Naive thymus-derived CD4-positive, alpha-beta T cell (primary cell): ENCODE measurements around the gene ZNF773. TPM values are rescaled to one million over a fixed set of nuclear protein-coding genes. Genes with fewer than 3 reads are reported as not detected.
A peak's percentile ranks its signal among the peaks of the same experiment; 100 is the strongest.
"Not testable (repeated sequence)": the region's sequence is repeated elsewhere in the genome, so short reads cannot be mapped to it uniquely, and the experiment has no call there.

Experiments used
- ATAC-seq: fragments of 150-1000 bp; cut with Tn5 transposase; 2 replicates; pipeline ENCODE4 v1.10.0; 2021; ENCODE audit warnings: mild to moderate bottlenecking, moderate library complexity
- CTCF ChIA-PET: fragments of 350-600 bp; sonication (Branson Sonifier 250); formaldehyde crosslinking; loops from one replicate; lab custom pipeline; 2021; ENCODE audit warnings: antibody characterized with exemption; lab: Charles Lee
- POLR2A ChIA-PET: fragments of 350-600 bp; sonication (Branson Sonifier 250); formaldehyde crosslinking; loops from one replicate; lab custom pipeline; 2021; ENCODE audit warnings: antibody characterized with exemption, inconsistent platforms; lab: Charles Lee
- DNase-seq, 9 donors: peaks; one replicate each; pipeline versions ENCODE4 v3.0.0 to v3.0.0-alpha.2; 2020 to 2022; ENCODE audit warnings: mixed read lengths in 1 of 9
- H3K27ac ChIP-seq: one replicate; pipeline ENCODE4 v1.7.0; 2013; ENCODE audit warnings: mild to moderate bottlenecking, low read depth, low read length, moderate library complexity
- H3K27me3 ChIP-seq, 2 donors: one replicate each; pipeline ENCODE4 v1.7.0; 2013; ENCODE audit warnings: low read length in 2 of 2, mild to moderate bottlenecking in 2 of 2, moderate library complexity in 2 of 2; ENCODE audit not compliant: control insufficient read depth in 2 of 2, insufficient read depth in 2 of 2
- H3K36me3 ChIP-seq, 3 experiments: 1 replicate in 2 of 3; 2 replicates in 1 of 3; pipeline ENCODE4 v1.7.0; 2013; ENCODE audit warnings: low read length in 3 of 3, mild to moderate bottlenecking in 3 of 3, moderate library complexity in 1 of 3; ENCODE audit not compliant: insufficient read depth in 3 of 3, control insufficient read depth in 2 of 3
- H3K4me1 ChIP-seq, 2 donors: one replicate each; pipeline ENCODE4 v1.7.0; 2013; ENCODE audit warnings: low read length in 2 of 2, mild to moderate bottlenecking in 2 of 2, moderate library complexity in 1 of 2; ENCODE audit not compliant: control insufficient read depth in 2 of 2, insufficient read depth in 2 of 2
- H3K4me3 ChIP-seq: 2 replicates; pipeline ENCODE4 v1.7.0; 2013; ENCODE audit warnings: mild to moderate bottlenecking, low read length
- H3K9me3 ChIP-seq, 3 experiments: 1 replicate in 2 of 3; 2 replicates in 1 of 3; pipeline ENCODE4 v1.7.0; 2013; ENCODE audit warnings: low read length in 3 of 3; ENCODE audit not compliant: control insufficient read depth in 2 of 3
- H3K27ac Mint-ChIP-seq, 9 donors: one replicate each; pipeline ENCODE4 v1.8.0; 2020 to 2022; ENCODE audit warnings: mixed read lengths in 9 of 9, mild to moderate bottlenecking in 8 of 9, moderate library complexity in 5 of 9, inconsistent platforms in 2 of 9
- H3K27me3 Mint-ChIP-seq, 5 donors: one replicate each; pipeline ENCODE4 v1.8.0; 2021 to 2022; ENCODE audit warnings: mixed read lengths in 5 of 5, mild to moderate bottlenecking in 1 of 5
- H3K36me3 Mint-ChIP-seq, 5 donors: one replicate each; pipeline ENCODE4 v1.8.0; 2020 to 2022; ENCODE audit warnings: mixed read lengths in 5 of 5, mild to moderate bottlenecking in 3 of 5, inconsistent platforms in 1 of 5
- H3K4me1 Mint-ChIP-seq, 7 donors: one replicate each; pipeline ENCODE4 v1.8.0; 2020 to 2022; ENCODE audit warnings: mixed read lengths in 7 of 7, mild to moderate bottlenecking in 3 of 7, inconsistent platforms in 1 of 7
- H3K4me3 Mint-ChIP-seq, 10 donors: one replicate each; pipeline ENCODE4 v1.8.0; 2020 to 2022; ENCODE audit warnings: mild to moderate bottlenecking in 10 of 10, mixed read lengths in 10 of 10, moderate library complexity in 6 of 10, inconsistent platforms in 2 of 10
- H3K9me3 Mint-ChIP-seq, 11 donors: one replicate each; pipeline ENCODE4 v1.8.0; 2020 to 2022; ENCODE audit warnings: mixed read lengths in 11 of 11, mild to moderate bottlenecking in 4 of 11, inconsistent platforms in 1 of 11, moderate library complexity in 1 of 11
- intact Hi-C, 2 donors: fragments of 100-400 bp; cut with micrococcal nuclease; formaldehyde crosslinking; loops; one replicate each; pipeline ENCODE4 v1.15.1; 2023
- polyA plus RNA-seq, 2 donors: library from polyadenylated mRNA; unstranded; fragments of 300-500 nt; fragmentation: Illumina TruSeq; gene quantifications; one replicate each; pipeline ENCODE4 v1.2.3, GENCODE V29; 2021
- total RNA-seq, 6 experiments: library from RNA in 5 of 6; stranded (reverse) in 5 of 6; gene quantifications; 1 replicate in 5 of 6; 2 replicates in 1 of 6; pipeline ENCODE4 v1.2.3 and lab custom pipeline; 2021 to 2026

Gene ZNF773
- total RNA-seq (10 to 100 TPM in 3 of 5 experiments, 1 to 10 TPM in 2; 5.8 to 32.7 (median 14.4) TPM), polyA plus RNA-seq (10 to 100 TPM in 1 of 2 donors, 1 to 10 TPM in 1; 9.7 to 18.9 TPM), total RNA-seq (lab: John Stamatoyannopoulos, UW) (14.9 reads per million, percentile 44 among the genes with 10 or more reads in this experiment)

DNA sequence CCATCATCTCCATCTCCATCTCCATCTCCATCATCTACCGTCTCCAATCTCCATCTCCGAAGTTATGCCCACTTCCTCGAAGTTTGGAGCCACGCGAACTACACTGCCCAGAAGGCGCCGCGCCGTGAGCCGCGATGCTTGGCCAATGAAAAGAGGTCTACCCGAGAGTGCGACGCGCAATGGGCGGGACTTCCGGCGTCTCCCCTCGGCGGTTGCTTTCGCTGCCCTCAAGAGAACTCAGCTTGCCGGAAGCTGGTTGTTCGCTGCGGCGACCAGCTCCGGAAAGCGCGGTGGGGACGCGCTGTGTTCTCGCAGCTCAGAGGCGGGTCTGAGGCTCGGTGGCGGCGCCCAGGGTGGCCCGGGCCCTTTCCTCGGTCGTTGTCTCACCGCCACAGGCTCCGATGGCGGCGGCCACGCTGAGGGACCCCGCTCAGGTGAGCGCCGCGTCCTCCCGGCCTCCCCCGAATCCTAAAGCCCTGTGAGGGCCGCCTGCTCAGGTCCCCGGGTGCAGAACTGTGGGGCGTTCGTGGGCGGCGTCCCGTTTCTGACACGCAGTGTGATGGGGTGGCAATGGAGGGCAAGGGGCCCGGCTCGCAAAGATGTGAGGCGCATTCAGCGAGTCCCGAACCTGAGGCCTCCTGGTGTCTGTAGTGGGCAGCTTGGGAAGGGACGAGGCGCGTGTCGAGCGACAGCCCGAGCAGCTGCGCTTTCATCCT, at the start of gene ZNF773:
TSS of gene ZNF773 (plus strand) at position 259 of the 716 bp plus-strand sequence. CDS start at position 402, 143 bp downstream.
- intact Hi-C loops = loop anchor here (1.0 to 10.0 kb wide), 13 partner anchors 13 to 1105 kb away; partner anchors contain the start of genes ZNF211 (in 2 of the 2), ZNF419 (in 2 of the 2), ZNF549 (in 2 of the 2) and ZNF749 (in 2 of the 2)
- POLR2A ChIA-PET = interaction anchor here (1.0 to 1.1 kb wide), 2 partner anchors 12 to 79 kb away, joined by 3 to 9 read pairs; partner anchors contain the start of genes ZNF416 and ZNF419
- Histone ChIP-seq H3K9me3 (peaks cover 0 to 47% (median 21%) of the 10 kb centered on the region in 3 experiments), H3K4me3 (peak within 1 kb of the TSS; percentile 54), H3K27ac (peak within 1 kb of the TSS; percentile 82), H3K36me3 (peaks cover 0 to 30% (median 9%) of the 10 kb centered on the region in 3 experiments)
- Mint-ChIP-seq H3K4me1 (peaks cover 21 to 36% (median 32%) of the 10 kb centered on the region in 7 donors), H3K36me3 (peaks cover 30 to 60% (median 57%) of the 10 kb centered on the region in 5 donors), H3K4me3 (peak within 1 kb of the TSS; percentile 76 to 94 (median 81)), H3K9me3 (peaks cover 18 to 91% (median 52%) of the 10 kb centered on the region in 11 donors), H3K27ac (peak within 1 kb of the TSS; percentile 78 to 96 (median 87))
- H3K27me3 ChIP-seq, H3K4me1 ChIP-seq, CTCF ChIA-PET, H3K27me3 Mint-ChIP-seq: not testable (repeated sequence)
- ATAC-seq = peak; percentile 99
- peak; percentile 89 to 97 (median 94) for DNase-seq

DNA sequence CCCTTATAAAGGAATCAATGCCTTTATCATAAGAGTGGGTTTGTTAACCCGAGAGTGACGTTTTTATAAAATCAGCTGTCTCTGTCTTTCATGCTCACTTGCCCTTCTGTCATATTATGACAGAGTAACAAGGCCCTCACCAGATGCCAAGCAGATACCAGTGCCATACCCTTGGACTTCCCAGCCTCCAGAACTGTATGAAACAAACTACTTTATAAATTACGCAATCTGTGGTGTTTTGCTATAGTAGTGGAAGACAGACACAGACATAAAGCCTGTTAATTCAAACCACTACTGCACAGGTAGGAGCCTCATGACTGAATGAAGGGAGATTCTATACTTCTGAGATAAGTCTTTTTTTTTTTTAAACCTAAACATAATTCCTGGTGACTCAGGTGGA, 47.4 kb upstream of the ZNF773 start:
- peaks cover 0 to 43% (median 0%) of the 10 kb centered on the region in 3 experiments for H3K9me3 ChIP-seq
- H3K36me3 Mint-ChIP-seq = peaks cover 6 to 57% (median 33%) of the 10 kb centered on the region in 5 donors
- no peak for ATAC-seq

GRCh38 chr19:57465680-57466381, 33.9 kb upstream of the ZNF773 start:
- peaks cover 0 to 58% (median 14%) of the 10 kb centered on the region in 3 experiments for H3K9me3 ChIP-seq
- Mint-ChIP-seq H3K4me3 (no peak overlapping the region), H3K4me1 (peaks cover 0 to 2% (median 0%) of the 10 kb centered on the region in 7 donors), H3K27ac (no peak overlapping the region), H3K36me3 (peaks cover 10 to 65% (median 27%) of the 10 kb centered on the region in 5 donors), H3K27me3 (no peaks in the 10 kb centered on the region), H3K9me3 (peaks cover 13 to 99% (median 64%) of the 10 kb centered on the region in 11 donors)
- DNase-seq (peak in 3 of 9 donors; percentile 2 to 17 (median 8)), ATAC-seq (peak; percentile 55)
- no peaks in the 10 kb centered on the region for H3K4me1 ChIP-seq
- no peak overlapping the region for H3K27ac ChIP-seq
- no peaks in the 10 kb centered on the region for H3K36me3 ChIP-seq
- H3K4me3 ChIP-seq = no peak overlapping the region
- intact Hi-C loops = loop anchor here in 1 of 2 donors (1.0 kb wide), 1 partner anchor 689 kb away; no protein-coding TSS in a partner anchor
- POLR2A ChIA-PET = interaction anchor here (0.7 kb wide), 1 partner anchor 799 kb away, joined by 5 read pairs; no protein-coding TSS in a partner anchor
- CTCF ChIA-PET = no interaction called here
- H3K27me3 ChIP-seq = no peaks in the 10 kb centered on the region

More for the DNA sequence above, 47.4 kb upstream of the ZNF773 start:
- Mint-ChIP-seq H3K9me3 (peaks cover 0 to 86% (median 39%) of the 10 kb centered on the region in 11 donors), H3K27ac (no peak overlapping the region), H3K4me3 (no peak overlapping the region), H3K4me1 (no peaks in the 10 kb centered on the region), H3K27me3 (no peaks in the 10 kb centered on the region)
- Histone ChIP-seq H3K4me1 (no peaks in the 10 kb centered on the region), H3K4me3 (no peak overlapping the region), H3K27me3 (no peaks in the 10 kb centered on the region), H3K27ac (no peak overlapping the region), H3K36me3 (peaks cover 0 to 3% (median 0%) of the 10 kb centered on the region in 3 experiments)
- intact Hi-C loops = no loop called here
- POLR2A ChIA-PET = no interaction called here
- CTCF ChIA-PET = no interaction called here
- no peak for DNase-seq

DNA sequence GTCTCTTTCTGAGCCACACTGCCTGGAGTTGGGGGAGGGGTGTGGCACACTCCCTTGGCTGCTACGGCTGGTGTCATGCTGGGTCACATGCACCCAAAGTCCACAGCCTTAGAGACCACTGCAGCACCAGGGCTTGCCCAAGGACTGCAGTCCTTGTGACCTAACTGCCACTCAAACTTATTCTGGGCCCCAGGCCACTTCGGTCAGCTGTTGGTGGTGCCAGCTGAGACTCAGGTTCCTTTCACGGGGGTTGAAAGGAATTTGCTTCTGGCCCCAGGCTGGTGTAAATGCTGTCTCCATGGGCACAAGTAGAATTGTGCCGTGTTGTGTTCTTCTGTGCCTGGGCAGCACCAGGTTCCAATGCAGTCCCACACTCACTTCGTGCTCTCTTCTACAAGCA, 33.2 kb upstream of the ZNF773 start:
- Mint-ChIP-seq H3K4me1 (peaks cover 0 to 2% (median 0%) of the 10 kb centered on the region in 7 donors), H3K9me3 (peaks cover 12 to 99% (median 64%) of the 10 kb centered on the region in 11 donors), H3K27me3 (no peaks in the 10 kb centered on the region), H3K36me3 (peaks cover 11 to 65% (median 32%) of the 10 kb centered on the region in 5 donors), H3K27ac (no peak overlapping the region), H3K4me3 (no peak overlapping the region)
- POLR2A ChIA-PET = no interaction called here
- Histone ChIP-seq H3K4me1 (no peaks in the 10 kb centered on the region), H3K36me3 (no peaks in the 10 kb centered on the region), H3K9me3 (peaks cover 0 to 64% (median 20%) of the 10 kb centered on the region in 3 experiments), H3K4me3 (no peak overlapping the region), H3K27me3 (no peaks in the 10 kb centered on the region), H3K27ac (no peak overlapping the region)
- CTCF ChIA-PET = no interaction called here
- intact Hi-C loops = no loop called here
- no peak for DNase-seq
- ATAC-seq = no peak

DNA sequence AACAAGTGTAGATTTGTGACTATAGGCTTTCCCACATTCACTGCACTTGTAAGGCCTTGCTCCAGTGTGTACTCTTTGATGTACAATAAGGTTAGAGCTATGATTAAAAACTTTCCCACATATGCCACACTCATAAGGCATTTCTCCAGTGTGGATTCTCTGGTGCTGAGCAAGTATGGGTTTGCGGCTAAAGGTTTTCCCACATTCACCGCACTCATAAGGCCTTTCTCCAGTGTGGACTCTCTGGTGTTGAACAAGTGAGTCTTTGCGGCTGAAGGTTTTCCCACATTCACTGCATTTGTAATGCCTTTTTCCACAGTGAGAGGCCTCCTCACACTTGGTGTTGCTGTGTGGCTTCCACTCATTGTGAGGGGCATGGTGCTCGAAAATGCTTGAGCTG, 26.1 kb upstream of the ZNF773 start:
- DNase-seq (no peak), ATAC-seq (no peak)
- Histone ChIP-seq H3K9me3 (peaks cover 4 to 88% (median 62%) of the 10 kb centered on the region in 3 experiments), H3K4me1 (peaks cover 5 to 12% of the 10 kb centered on the region in 2 donors), H3K27ac (no peak overlapping the region), H3K36me3 (peaks cover 0 to 34% (median 13%) of the 10 kb centered on the region in 3 experiments), H3K4me3 (no peak overlapping the region), H3K27me3 (no peaks in the 10 kb centered on the region)
- POLR2A ChIA-PET = interaction anchor here (0.7 kb wide), 1 partner anchor 44 kb away, joined by 3 read pairs; no protein-coding TSS in a partner anchor
- peaks cover 16 to 100% (median 81%) of the 10 kb centered on the region in 11 donors for H3K9me3 Mint-ChIP-seq
- H3K27me3 Mint-ChIP-seq = no peaks in the 10 kb centered on the region
- intact Hi-C loops = loop anchor here in 1 of 2 donors (10.0 kb wide), 1 partner anchor 1159 kb away; the partner anchor contains the start of gene ZSCAN5A
- H3K4me3 Mint-ChIP-seq = no peak overlapping the region
- H3K36me3 Mint-ChIP-seq = peaks cover 41 to 89% (median 69%) of the 10 kb centered on the region in 5 donors
- H3K4me1 Mint-ChIP-seq = peaks cover 10 to 26% (median 19%) of the 10 kb centered on the region in 7 donors
- CTCF ChIA-PET = no interaction called here
- no peak overlapping the region for H3K27ac Mint-ChIP-seq
